ENCODE results near the gene HIRIP3.
"Not testable (repeated sequence)": the region's sequence is repeated elsewhere in the genome, so short reads cannot be mapped to it uniquely, and the experiment has no call there.

Gene HIRIP3

GRCh38 chr16:29982560-29983419 lies 12.6 kb downstream of the HIRIP3 start:
- no peak for DNase-seq

- DNase-seq: no peak
Observed at GRCh38 chr16:29978564-29979270, 16.7 kb downstream of the HIRIP3 start.

GRCh38 chr16:29978081-29978480 lies 17.3 kb downstream of the HIRIP3 start:
- no peak for DNase-seq

GRCh38 chr16:29977063-29977825 lies 18.2 kb downstream of the HIRIP3 start:
- DNase-seq: no peak

GRCh38 chr16:29975811-29976511 lies 19.5 kb downstream of the HIRIP3 start:
- no peak for DNase-seq

GRCh38 chr16:29975134-29975538 lies 20.3 kb downstream of the HIRIP3 start:
- DNase-seq: no peak

- DNase-seq: peak; percentile 45
Observed at GRCh38 chr16:29974291-29975133, 20.9 kb downstream of the HIRIP3 start.

GRCh38 chr16:29973384-29974246 lies 21.8 kb downstream of the HIRIP3 start, which contains the start of gene TAOK2:
TAOK2 (plus strand) TSS chr16:29973868; CDS start chr16:29977773, 3,905 bp downstream.
- DNase-seq: peak; percentile 99

GRCh38 chr16:29972992-29973383 lies 22.4 kb downstream of the HIRIP3 start:
- DNase-seq: no peak

GRCh38 chr16:29972500-29972899 lies 22.9 kb downstream of the HIRIP3 start:
- no peak for DNase-seq

- DNase-seq: no peak
Observed at GRCh38 chr16:29971304-29971703, 24.1 kb downstream of the HIRIP3 start.

GRCh38 chr16:29968205-29968604 lies 27.2 kb downstream of the HIRIP3 start:
- DNase-seq: no peak

- DNase-seq: no peak
Observed at GRCh38 chr16:29963021-29963743, 32.2 kb downstream of the HIRIP3 start.

- DNase-seq: no peak
Observed at GRCh38 chr16:29962344-29962994, 32.9 kb downstream of the HIRIP3 start.

GRCh38 chr16:29961479-29962343 lies 33.7 kb downstream of the HIRIP3 start, which contains the start of gene TMEM219:
TMEM219 (plus strand) TSS chr16:29962079; CDS start chr16:29963144, 1,065 bp downstream.
- DNase-seq: peak; percentile 93

GRCh38 chr16:29961127-29961478 lies 34.3 kb downstream of the HIRIP3 start:
- DNase-seq: no peak

- DNase-seq: not testable (repeated sequence)
Observed at GRCh38 chr16:29959821-29960220, 35.6 kb downstream of the HIRIP3 start.

- no peak for DNase-seq
Observed at GRCh38 chr16:29959293-29959692, 36.1 kb downstream of the HIRIP3 start.

Data from CD4-positive, alpha-beta T cell treated with Interferon gamma for 1 hour (primary cell).